ENCODE results near the gene ARHGAP18.

The ARHGAP18 gene

DNA sequence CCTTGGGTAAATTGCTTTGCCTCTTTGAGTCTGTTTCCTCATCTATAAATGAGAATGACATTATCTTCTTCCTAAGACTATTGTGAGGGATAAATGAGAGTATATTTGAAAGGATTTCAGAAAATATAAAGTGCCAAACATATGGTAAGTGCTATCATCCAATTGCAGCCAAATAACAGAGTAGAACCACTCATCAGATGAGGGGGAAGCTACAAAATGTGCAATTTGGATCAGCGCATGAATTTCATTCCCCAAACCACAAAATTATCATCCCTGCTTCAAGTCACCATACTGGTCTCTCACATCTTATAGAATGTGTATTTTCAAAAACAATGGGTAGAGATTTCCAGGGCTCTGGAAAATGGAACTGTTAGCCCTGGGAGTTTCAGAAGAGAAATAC lies 158.5 kb downstream of the ARHGAP18 start:
- DNase-seq (ENCODE audit: low spot score) = no peak
- TF ChIP-seq, protein P1, sequence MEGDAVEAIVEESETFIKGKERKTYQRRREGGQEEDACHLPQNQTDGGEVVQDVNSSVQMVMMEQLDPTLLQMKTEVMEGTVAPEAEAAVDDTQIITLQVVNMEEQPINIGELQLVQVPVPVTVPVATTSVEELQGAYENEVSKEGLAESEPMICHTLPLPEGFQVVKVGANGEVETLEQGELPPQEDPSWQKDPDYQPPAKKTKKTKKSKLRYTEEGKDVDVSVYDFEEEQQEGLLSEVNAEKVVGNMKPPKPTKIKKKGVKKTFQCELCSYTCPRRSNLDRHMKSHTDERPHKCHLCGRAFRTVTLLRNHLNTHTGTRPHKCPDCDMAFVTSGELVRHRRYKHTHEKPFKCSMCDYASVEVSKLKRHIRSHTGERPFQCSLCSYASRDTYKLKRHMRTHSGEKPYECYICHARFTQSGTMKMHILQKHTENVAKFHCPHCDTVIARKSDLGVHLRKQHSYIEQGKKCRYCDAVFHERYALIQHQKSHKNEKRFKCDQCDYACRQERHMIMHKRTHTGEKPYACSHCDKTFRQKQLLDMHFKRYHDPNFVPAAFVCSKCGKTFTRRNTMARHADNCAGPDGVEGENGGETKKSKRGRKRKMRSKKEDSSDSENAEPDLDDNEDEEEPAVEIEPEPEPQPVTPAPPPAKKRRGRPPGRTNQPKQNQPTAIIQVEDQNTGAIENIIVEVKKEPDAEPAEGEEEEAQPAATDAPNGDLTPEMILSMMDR (IDR thresholded peaks at IDR 0.05; ENCODE audit: extremely low read depth, missing control alignments) = no peak

DNA sequence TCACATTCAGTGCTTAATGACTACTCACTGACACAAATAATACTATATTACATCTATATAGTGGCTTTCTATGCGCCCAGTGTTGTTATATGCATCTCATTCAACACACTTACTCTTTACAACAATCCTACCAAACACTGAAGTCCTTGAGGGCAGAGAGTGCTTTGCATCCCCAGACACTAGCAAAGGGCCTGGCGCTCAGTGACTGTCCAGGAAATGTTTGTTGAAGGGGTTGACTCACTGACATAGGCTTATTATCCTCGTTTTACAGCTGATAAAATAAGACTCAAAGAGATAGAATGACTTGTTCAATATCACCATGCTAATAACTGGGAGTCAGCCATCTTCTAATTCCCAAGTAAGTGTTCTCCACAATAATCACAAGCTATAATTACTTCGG lies 163.3 kb downstream of the ARHGAP18 start:
- DNase-seq (ENCODE audit: low spot score) = no peak
- TF ChIP-seq, protein P1 (IDR thresholded peaks at IDR 0.05; ENCODE audit: extremely low read depth, missing control alignments) = no peak

DNA sequence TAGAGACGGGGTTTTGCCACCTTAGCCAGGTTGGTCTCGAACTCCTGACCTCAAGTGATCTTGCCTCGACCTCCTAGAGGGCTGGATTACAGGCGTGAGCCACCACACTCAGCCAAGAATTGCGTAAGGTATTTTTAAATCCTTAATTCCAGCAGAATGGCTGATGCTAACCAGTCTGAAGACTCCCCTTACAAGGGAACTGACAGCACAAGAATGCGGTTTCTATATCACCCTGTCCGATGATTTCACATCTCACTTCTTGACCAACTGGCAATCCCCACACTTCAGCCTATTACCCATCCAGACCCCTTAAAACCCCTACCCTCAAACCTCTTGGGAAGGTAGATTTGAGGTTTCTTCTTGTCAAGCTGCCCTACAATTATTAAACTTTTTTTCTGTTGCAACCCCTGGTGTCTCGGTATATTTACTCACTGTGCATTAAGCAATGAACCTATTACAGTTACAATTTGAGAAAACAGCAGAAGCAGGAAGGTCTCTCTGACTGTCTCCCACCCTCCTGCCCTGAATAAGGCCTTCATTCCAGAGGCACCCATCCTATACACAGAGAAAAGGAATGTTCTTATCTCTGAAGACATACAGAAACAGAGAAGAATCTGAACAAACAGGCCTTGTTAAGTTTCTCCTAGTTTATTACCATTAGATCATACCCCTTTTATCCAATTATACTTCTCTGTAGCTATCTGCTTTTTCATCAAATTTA lies 164.9 kb downstream of the ARHGAP18 start:
- no peak for DNase-seq (ENCODE audit: low spot score)
- TF ChIP-seq, protein P1 (IDR thresholded peaks at IDR 0.05; ENCODE audit: extremely low read depth, missing control alignments) = no peak

DNA sequence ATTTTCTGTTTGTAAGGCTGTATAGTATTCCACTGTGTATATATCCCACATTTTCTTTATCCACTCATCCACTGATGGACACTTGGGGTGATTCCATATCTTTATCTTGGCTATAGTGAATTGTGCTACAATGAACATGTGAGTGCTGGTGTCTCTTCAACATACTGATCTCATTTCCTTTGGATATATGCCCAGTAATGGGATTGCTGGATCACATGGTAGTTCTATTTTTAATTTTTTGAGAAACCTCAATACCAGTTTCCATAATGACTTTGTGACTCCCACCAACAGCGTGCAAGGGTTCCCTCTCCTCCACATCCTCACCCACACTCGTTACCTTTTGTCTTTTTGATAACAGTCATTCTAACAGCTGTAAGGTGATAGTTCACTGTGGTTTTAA lies 166.0 kb downstream of the ARHGAP18 start:
- TF ChIP-seq, protein P1 (IDR thresholded peaks at IDR 0.05; ENCODE audit: extremely low read depth, missing control alignments) = no peak
- DNase-seq (ENCODE audit: low spot score) = no peak

DNA sequence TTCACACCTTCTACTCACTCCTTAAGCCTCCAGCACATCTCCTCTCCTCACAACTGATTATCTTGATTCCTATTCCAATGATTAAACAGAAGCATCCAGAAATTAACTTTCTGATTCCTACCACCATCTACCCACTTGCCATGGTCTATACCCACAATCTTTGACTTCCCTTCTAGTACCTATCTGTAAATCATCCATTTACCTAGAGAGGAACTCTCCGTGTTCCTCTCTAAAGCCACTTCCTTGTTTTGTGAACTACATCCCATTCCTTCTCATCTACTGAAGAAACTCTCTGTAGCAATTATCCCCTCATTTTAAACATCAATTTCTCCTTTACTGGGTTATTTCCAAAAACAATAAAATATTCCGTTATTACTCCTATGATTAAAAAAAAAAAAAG lies 167.3 kb downstream of the ARHGAP18 start:
- TF ChIP-seq, protein P1 (IDR thresholded peaks at IDR 0.05; ENCODE audit: extremely low read depth, missing control alignments) = no peak
- no peak for DNase-seq (ENCODE audit: low spot score)

DNA sequence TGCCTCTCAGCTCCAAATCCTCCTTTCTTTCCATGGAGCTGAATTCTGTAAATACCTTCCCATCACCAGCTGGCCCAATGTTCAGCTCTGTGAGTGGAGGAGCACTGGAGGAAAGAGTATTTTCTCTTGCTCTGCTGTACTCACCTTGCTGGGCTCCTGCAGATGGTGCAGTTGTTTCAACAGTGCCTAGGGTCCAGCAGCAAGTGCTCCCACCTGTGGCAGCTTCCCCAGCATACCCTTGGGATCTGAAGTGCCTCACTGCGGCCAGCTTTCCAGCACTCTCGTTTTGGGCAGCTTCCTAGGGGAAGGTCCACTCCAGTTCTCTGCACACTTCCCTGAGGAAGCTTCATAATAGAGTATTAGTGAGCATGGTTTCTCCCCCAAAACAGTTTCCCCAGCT lies 170.9 kb downstream of the ARHGAP18 start:
- no peak for DNase-seq (ENCODE audit: low spot score)
- TF ChIP-seq, protein P1 (IDR thresholded peaks at IDR 0.05; ENCODE audit: extremely low read depth, missing control alignments) = no peak

DNA sequence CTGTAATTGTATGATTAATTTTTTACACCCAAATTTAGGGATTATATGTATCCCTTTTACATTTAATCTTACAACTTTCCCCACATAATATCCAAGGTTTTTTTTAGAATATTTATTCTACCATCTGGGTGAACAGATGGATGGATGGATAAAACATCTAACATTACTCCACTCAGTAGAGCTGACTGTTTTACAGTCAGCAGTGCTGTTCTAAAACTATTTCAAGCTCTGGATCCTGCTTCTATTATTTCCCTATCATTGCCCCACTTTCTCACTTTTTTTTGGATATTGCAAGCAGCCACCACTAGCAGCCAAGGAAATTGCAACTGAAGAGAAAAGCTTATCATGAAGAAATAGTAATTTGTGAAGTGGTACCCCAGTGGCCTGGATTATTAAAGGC lies 173.7 kb downstream of the ARHGAP18 start:
- TF ChIP-seq, protein P1 (IDR thresholded peaks at IDR 0.05; ENCODE audit: extremely low read depth, missing control alignments) = no peak
- DNase-seq (ENCODE audit: low spot score) = no peak
